Measurements from ENCODE around the gene TJP3. TPM values are rescaled to one million over a fixed set of nuclear protein-coding genes. Genes with fewer than 3 reads are reported as not detected.

The TJP3 gene
- total and polyA plus RNA-seq, 2 experiments from 2014 or later = 18.2 to 23.9 TPM

DNA sequence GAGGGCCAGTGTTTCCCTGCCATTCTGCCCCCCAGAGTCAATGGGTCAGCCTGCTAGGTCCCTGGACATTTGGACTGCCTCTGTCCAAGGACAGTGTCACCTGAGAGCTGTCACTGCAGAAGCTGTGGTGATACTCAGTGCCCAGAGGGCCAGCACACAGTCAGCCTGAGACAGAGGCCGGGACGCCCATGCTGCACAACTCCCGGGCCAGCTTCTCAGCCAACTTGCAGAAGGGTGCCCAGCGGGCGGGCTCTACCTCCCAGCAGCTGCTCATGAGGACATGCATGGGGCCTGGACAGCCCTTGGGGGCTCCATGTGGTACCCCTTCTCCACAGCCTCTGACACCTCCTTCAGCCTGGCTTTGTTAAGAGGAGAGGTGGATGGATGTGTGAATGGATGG lies 67.6 kb downstream of the TJP3 start:
- TF ChIP-seq EZH2phosphoT487 (IDR thresholded peaks at IDR 0.05; ENCODE audit: unreplicated experiment) (no peak), EZH2 (IDR thresholded peaks at IDR 0.05; ENCODE audit: low read depth, unreplicated experiment) (no peak), NANOG (IDR thresholded peaks at IDR 0.05; ENCODE audit: borderline replicate concordance) (no peak), ZNF331 (CRISPR knock-in tag; IDR thresholded peaks at IDR 0.05; ENCODE audit: low read depth) (no peak), CREB1 (CRISPR knock-in tag; IDR thresholded peaks at IDR 0.05; ENCODE audit: low read depth) (no peak), POLR2AphosphoS5 (IDR thresholded peaks at IDR 0.05; ENCODE audit: low read depth) (no peak), ZNF114 (CRISPR knock-in tag; IDR thresholded peaks at IDR 0.05) (no peak), JUNB (IDR thresholded peaks at IDR 0.05; ENCODE audit: unreplicated experiment) (no peak), STAT1 (IDR thresholded peaks at IDR 0.05; ENCODE audit: unreplicated experiment) (no peak)
- TF ChIP-seq, protein P1, sequence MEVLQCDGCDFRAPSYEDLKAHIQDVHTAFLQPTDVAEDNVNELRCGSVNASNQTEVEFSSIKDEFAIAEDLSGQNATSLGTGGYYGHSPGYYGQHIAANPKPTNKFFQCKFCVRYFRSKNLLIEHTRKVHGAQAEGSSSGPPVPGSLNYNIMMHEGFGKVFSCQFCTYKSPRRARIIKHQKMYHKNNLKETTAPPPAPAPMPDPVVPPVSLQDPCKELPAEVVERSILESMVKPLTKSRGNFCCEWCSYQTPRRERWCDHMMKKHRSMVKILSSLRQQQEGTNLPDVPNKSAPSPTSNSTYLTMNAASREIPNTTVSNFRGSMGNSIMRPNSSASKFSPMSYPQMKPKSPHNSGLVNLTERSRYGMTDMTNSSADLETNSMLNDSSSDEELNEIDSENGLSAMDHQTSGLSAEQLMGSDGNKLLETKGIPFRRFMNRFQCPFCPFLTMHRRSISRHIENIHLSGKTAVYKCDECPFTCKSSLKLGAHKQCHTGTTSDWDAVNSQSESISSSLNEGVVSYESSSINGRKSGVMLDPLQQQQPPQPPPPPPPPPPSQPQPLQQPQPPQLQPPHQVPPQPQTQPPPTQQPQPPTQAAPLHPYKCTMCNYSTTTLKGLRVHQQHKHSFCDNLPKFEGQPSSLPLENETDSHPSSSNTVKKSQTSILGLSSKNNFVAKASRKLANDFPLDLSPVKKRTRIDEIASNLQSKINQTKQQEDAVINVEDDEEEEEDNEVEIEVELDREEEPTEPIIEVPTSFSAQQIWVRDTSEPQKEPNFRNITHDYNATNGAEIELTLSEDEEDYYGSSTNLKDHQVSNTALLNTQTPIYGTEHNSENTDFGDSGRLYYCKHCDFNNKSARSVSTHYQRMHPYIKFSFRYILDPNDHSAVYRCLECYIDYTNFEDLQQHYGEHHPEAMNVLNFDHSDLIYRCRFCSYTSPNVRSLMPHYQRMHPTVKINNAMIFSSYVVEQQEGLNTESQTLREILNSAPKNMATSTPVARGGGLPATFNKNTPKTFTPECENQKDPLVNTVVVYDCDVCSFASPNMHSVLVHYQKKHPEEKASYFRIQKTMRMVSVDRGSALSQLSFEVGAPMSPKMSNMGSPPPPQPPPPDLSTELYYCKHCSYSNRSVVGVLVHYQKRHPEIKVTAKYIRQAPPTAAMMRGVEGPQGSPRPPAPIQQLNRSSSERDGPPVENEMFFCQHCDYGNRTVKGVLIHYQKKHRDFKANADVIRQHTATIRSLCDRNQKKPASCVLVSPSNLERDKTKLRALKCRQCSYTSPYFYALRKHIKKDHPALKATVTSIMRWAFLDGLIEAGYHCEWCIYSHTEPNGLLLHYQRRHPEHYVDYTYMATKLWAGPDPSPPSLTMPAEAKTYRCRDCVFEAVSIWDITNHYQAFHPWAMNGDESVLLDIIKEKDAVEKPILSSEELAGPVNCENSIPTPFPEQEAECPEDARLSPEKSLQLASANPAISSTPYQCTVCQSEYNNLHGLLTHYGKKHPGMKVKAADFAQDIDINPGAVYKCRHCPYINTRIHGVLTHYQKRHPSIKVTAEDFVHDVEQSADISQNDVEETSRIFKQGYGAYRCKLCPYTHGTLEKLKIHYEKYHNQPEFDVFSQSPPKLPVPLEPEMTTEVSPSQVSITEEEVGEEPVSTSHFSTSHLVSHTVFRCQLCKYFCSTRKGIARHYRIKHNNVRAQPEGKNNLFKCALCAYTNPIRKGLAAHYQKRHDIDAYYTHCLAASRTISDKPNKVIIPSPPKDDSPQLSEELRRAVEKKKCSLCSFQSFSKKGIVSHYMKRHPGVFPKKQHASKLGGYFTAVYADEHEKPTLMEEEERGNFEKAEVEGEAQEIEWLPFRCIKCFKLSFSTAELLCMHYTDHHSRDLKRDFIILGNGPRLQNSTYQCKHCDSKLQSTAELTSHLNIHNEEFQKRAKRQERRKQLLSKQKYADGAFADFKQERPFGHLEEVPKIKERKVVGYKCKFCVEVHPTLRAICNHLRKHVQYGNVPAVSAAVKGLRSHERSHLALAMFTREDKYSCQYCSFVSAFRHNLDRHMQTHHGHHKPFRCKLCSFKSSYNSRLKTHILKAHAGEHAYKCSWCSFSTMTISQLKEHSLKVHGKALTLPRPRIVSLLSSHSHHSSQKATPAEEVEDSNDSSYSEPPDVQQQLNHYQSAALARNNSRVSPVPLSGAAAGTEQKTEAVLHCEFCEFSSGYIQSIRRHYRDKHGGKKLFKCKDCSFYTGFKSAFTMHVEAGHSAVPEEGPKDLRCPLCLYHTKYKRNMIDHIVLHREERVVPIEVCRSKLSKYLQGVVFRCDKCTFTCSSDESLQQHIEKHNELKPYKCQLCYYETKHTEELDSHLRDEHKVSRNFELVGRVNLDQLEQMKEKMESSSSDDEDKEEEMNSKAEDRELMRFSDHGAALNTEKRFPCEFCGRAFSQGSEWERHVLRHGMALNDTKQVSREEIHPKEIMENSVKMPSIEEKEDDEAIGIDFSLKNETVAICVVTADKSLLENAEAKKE (CRISPR knock-in tag; IDR thresholded peaks at IDR 0.05) = no peak
- TF ChIP-seq, protein P2, sequence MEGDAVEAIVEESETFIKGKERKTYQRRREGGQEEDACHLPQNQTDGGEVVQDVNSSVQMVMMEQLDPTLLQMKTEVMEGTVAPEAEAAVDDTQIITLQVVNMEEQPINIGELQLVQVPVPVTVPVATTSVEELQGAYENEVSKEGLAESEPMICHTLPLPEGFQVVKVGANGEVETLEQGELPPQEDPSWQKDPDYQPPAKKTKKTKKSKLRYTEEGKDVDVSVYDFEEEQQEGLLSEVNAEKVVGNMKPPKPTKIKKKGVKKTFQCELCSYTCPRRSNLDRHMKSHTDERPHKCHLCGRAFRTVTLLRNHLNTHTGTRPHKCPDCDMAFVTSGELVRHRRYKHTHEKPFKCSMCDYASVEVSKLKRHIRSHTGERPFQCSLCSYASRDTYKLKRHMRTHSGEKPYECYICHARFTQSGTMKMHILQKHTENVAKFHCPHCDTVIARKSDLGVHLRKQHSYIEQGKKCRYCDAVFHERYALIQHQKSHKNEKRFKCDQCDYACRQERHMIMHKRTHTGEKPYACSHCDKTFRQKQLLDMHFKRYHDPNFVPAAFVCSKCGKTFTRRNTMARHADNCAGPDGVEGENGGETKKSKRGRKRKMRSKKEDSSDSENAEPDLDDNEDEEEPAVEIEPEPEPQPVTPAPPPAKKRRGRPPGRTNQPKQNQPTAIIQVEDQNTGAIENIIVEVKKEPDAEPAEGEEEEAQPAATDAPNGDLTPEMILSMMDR (conservative IDR thresholded peaks at IDR 0.05; ENCODE audit: low read depth in 2 of 2) = no peak
- TF ChIP-seq, protein P3, sequence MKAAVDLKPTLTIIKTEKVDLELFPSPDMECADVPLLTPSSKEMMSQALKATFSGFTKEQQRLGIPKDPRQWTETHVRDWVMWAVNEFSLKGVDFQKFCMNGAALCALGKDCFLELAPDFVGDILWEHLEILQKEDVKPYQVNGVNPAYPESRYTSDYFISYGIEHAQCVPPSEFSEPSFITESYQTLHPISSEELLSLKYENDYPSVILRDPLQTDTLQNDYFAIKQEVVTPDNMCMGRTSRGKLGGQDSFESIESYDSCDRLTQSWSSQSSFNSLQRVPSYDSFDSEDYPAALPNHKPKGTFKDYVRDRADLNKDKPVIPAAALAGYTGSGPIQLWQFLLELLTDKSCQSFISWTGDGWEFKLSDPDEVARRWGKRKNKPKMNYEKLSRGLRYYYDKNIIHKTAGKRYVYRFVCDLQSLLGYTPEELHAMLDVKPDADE (IDR thresholded peaks at IDR 0.05) = no peak
- TF ChIP-seq, protein P4, sequence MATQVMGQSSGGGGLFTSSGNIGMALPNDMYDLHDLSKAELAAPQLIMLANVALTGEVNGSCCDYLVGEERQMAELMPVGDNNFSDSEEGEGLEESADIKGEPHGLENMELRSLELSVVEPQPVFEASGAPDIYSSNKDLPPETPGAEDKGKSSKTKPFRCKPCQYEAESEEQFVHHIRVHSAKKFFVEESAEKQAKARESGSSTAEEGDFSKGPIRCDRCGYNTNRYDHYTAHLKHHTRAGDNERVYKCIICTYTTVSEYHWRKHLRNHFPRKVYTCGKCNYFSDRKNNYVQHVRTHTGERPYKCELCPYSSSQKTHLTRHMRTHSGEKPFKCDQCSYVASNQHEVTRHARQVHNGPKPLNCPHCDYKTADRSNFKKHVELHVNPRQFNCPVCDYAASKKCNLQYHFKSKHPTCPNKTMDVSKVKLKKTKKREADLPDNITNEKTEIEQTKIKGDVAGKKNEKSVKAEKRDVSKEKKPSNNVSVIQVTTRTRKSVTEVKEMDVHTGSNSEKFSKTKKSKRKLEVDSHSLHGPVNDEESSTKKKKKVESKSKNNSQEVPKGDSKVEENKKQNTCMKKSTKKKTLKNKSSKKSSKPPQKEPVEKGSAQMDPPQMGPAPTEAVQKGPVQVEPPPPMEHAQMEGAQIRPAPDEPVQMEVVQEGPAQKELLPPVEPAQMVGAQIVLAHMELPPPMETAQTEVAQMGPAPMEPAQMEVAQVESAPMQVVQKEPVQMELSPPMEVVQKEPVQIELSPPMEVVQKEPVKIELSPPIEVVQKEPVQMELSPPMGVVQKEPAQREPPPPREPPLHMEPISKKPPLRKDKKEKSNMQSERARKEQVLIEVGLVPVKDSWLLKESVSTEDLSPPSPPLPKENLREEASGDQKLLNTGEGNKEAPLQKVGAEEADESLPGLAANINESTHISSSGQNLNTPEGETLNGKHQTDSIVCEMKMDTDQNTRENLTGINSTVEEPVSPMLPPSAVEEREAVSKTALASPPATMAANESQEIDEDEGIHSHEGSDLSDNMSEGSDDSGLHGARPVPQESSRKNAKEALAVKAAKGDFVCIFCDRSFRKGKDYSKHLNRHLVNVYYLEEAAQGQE (IDR thresholded peaks at IDR 0.05; ENCODE audit: unreplicated experiment) = no peak

More for the DNA sequence above, 67.6 kb downstream of the TJP3 start:
- no peaks in the 10 kb centered on the region for H3F3A ChIP-seq (replicated peaks; ENCODE audit: low read depth)
- H3K79me2 ChIP-seq (replicated peaks; ENCODE audit: insufficient read depth) = no peaks in the 10 kb centered on the region
- no peaks in the 10 kb centered on the region for H3K27me3 ChIP-seq (ENCODE audit: insufficient read depth)
- no peak overlapping the region for H3K4me3 ChIP-seq
- no peaks in the 10 kb centered on the region for H4K20me1 ChIP-seq (replicated peaks; ENCODE audit: insufficient read depth)
- H3K27me3 Mint-ChIP-seq (ENCODE audit: insufficient read depth, low read depth, poor library complexity) = peaks cover 5% of the 10 kb centered on the region
- H3K9me3 Mint-ChIP-seq = peaks cover 8% of the 10 kb centered on the region
- H3K4me1 Mint-ChIP-seq = peaks cover 8% of the 10 kb centered on the region
- no peak overlapping the region; the same call in 2 of the 3 replicates for H3K4me3 Mint-ChIP-seq
- no peak overlapping the region for H2AFZ ChIP-seq
- H3K9me2 ChIP-seq (ENCODE audit: insufficient read depth) = no peaks in the 10 kb centered on the region
- H3K27ac Mint-ChIP-seq = no peak overlapping the region
- no peak for DNase-seq (ENCODE audit: low spot score)
- H3K27ac ChIP-seq (ENCODE audit: low read depth) = no peak overlapping the region
- ATAC-seq = no peak
- H3K4me2 ChIP-seq = no peak overlapping the region
- peaks cover 1% of the 10 kb centered on the region for H3K36me3 Mint-ChIP-seq (ENCODE audit: low read depth)
- H3K36me3 ChIP-seq (ENCODE audit: insufficient read depth) = no peaks in the 10 kb centered on the region
- H3K4me1 ChIP-seq (ENCODE audit: insufficient read depth) = no peaks in the 10 kb centered on the region

All from GM23338 (cell line).